ENCODE data around the gene TMEM115.

- TF ChIP-seq CTCF (IDR thresholded peaks at IDR 0.05) (no peak; the same call in 1 of the 2 replicates), ZFX (IDR thresholded peaks at IDR 0.05; ENCODE audit: borderline replicate concordance) (no peak)
Observed at GRCh38 chr3:50365842-50366220, 6.5 kb upstream of the TMEM115 start.

Data from 22Rv1 (cell line).